Hepatocyte (in vitro differentiated cells): ENCODE measurements around the gene ENDOU.

Source experiments
- EZH2 ChIP-seq: fragments of 200-600 bp; sonication (generic); IDR thresholded peaks from 2 replicates; pipeline ENCODE4 v1.6.1; 2016; ENCODE audit warnings: antibody characterized with exemption, mild to moderate bottlenecking, borderline replicate concordance
- EZH2phosphoT487 ChIP-seq: fragments of 200-600 bp; sonication (generic); IDR thresholded peaks from one replicate; pipeline ENCODE4 v1.6.1; 2018; ENCODE audit warnings: antibody characterized with exemption, mild to moderate bottlenecking, low read depth, moderate library complexity; ENCODE audit not compliant: unreplicated experiment, severe bottlenecking
- TF ChIP-seq, protein P1 (sequence below): fragments of 200-600 bp; sonication (generic); IDR thresholded peaks from 2 replicates; pipeline ENCODE4 v1.5.1; 2016; ENCODE audit warnings: antibody characterized with exemption, mild to moderate bottlenecking; ENCODE audit not compliant: poor library complexity

DNA sequence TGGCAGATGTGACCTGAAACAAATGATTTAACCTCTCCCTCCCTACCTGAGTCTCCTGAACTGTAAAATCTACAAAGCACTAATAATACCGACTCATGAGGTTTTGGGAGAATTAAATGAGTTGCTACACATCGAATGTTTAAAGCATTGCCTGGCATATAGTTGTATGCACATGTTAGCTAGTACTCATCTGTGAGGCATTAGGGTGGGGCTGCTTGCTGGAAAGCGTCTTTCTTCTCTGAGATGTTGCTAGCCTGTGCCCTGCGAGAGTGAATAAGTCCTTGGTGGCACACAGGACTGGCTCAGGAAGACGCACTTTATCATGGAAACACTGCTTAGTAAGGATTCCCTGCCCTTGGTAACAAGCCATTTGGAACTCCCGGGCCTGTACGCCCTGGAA lies 27.3 kb upstream of the ENDOU start:
- TF ChIP-seq, protein P1, sequence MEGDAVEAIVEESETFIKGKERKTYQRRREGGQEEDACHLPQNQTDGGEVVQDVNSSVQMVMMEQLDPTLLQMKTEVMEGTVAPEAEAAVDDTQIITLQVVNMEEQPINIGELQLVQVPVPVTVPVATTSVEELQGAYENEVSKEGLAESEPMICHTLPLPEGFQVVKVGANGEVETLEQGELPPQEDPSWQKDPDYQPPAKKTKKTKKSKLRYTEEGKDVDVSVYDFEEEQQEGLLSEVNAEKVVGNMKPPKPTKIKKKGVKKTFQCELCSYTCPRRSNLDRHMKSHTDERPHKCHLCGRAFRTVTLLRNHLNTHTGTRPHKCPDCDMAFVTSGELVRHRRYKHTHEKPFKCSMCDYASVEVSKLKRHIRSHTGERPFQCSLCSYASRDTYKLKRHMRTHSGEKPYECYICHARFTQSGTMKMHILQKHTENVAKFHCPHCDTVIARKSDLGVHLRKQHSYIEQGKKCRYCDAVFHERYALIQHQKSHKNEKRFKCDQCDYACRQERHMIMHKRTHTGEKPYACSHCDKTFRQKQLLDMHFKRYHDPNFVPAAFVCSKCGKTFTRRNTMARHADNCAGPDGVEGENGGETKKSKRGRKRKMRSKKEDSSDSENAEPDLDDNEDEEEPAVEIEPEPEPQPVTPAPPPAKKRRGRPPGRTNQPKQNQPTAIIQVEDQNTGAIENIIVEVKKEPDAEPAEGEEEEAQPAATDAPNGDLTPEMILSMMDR, result no peak
- TF ChIP-seq EZH2 (no peak), EZH2phosphoT487 (no peak)
